K562 (cell line): ENCODE measurements around the gene PEX11B. TPM values are rescaled to one million over a fixed set of nuclear protein-coding genes. Genes with fewer than 3 reads are reported as not detected.
"Not testable (repeated sequence)": the region's sequence is repeated elsewhere in the genome, so short reads cannot be mapped to it uniquely, and the experiment has no call there.

ENCODE experiments used
- CBFB ChIP-seq: sonication (generic); formaldehyde crosslinking; IDR thresholded peaks from 2 replicates; pipeline ENCODE4 v1.4.0; 2020; ENCODE audit warnings: mild to moderate bottlenecking, missing genetic modification reagents
- CREM ChIP-seq: IDR thresholded peaks from 2 replicates; pipeline ENCODE4 v1.6.1; 2014; ENCODE audit warnings: antibody characterized with exemption, low read depth
- GABPB1 ChIP-seq: sonication (generic); formaldehyde crosslinking; IDR thresholded peaks from 2 replicates; pipeline ENCODE4 v1.8.0; 2022; ENCODE audit warnings: mild to moderate bottlenecking, missing genetic modification reagents
- HDAC3 ChIP-seq: fragments of 450-650 bp; IDR thresholded peaks from 2 replicates; pipeline ENCODE4 v1.6.1; 2018; ENCODE audit warnings: borderline replicate concordance, mild to moderate bottlenecking, moderate library complexity; ENCODE audit not compliant: partially characterized antibody
- KLF16 ChIP-seq: IDR thresholded peaks from 2 replicates; pipeline ENCODE4 v1.6.1; 2016; ENCODE audit warnings: antibody characterized with exemption
- NFIC ChIP-seq: fragments of 450-650 bp; IDR thresholded peaks from 2 replicates; pipeline ENCODE4 v1.6.1; 2017; ENCODE audit warnings: mild to moderate bottlenecking, inconsistent platforms
- RAD21 ChIP-seq, 2 experiments: fragments of 250-450 bp in 1 of 2; fragments of 450-650 bp in 1 of 2; sonication (Bioruptor Pico) in 1 of 2; formaldehyde crosslinking in 1 of 2; IDR thresholded peaks in 1 of 2; conservative IDR thresholded peaks in 1 of 2; 2 replicates each; pipeline versions ENCODE4 v1.4.0 to v1.8.0; 2020 to 2022; ENCODE audit warnings: mild to moderate bottlenecking in 2 of 2, moderate library complexity in 1 of 2
- RNF2 ChIP-seq: sonication (generic); IDR thresholded peaks from 2 replicates; pipeline ENCODE4 v1.6.1; 2016
- RUNX1 ChIP-seq: sonication (generic); IDR thresholded peaks from 2 replicates; pipeline ENCODE4 v1.6.1; 2016; ENCODE audit warnings: antibody characterized with exemption, low read depth
- SOX6 ChIP-seq: fragments of 450-650 bp; IDR thresholded peaks from 2 replicates; pipeline ENCODE4 v1.6.1; 2014; ENCODE audit warnings: mild to moderate bottlenecking
- TAL1 ChIP-seq: fragments of 450-650 bp; IDR thresholded peaks from 2 replicates; pipeline ENCODE4 v1.6.1; 2016; ENCODE audit warnings: mild to moderate bottlenecking
- ZEB2 ChIP-seq: fragments of 450-650 bp; IDR thresholded peaks from 2 replicates; pipeline ENCODE4 v1.6.1; 2016
- ZNF584 ChIP-seq: fragments of 200-800 bp; sonication (Bioruptor generic); IDR thresholded peaks from 2 replicates; pipeline ENCODE4 v1.6.1; 2016; ENCODE audit warnings: low read depth, mild to moderate bottlenecking, missing genetic modification characterization, missing compliant biosample characterization
- polyA plus RNA-seq, 8 experiments: library from polyadenylated mRNA; depleted of rRNA in 4 of 8; stranded (reverse) in 5 of 8; unstranded in 3 of 8; fragments of >200 nt; fragmentation: Nextera tagmentation in 2 of 8; fragmentation: Illumina TruSeq in 1 of 8; extraction: Ambion mirVana in 2 of 8; extraction: Trizol in 1 of 8; gene quantifications; 2 replicates each; pipeline versions ENCODE4 v1.2.1 to v1.2.3, GENCODE V29; 2011 to 2014; ENCODE audit warnings: inconsistent platforms in 1 of 8, missing spikeins in 1 of 8
- total RNA-seq, 7 experiments: library from RNA; depleted of rRNA in 6 of 7; stranded (reverse); fragments of >200 nt in 6 of 7; fragmentation: Illumina TruSeq in 2 of 7; extraction: Trizol in 2 of 7; gene quantifications; 2 replicates each; pipeline versions ENCODE4 v1.2.1 to v1.2.3, GENCODE V29; 2011 to 2021; ENCODE audit warnings: low replicate concordance in 1 of 7
- TF ChIP-seq, protein P1 (sequence below), 2 experiments: IDR thresholded peaks in 1 of 2; conservative IDR thresholded peaks in 1 of 2; 2 replicates each; pipeline ENCODE4 v1.6.1; 2016; ENCODE audit warnings: low read depth in 2 of 2, mild to moderate bottlenecking in 1 of 2, missing compliant biosample characterization in 1 of 2, missing genetic modification characterization in 1 of 2, moderate library complexity in 1 of 2
- TF ChIP-seq, protein P2 (sequence below): sonication (generic); IDR thresholded peaks from 2 replicates; pipeline ENCODE4 v1.6.1; 2016
- TF ChIP-seq, protein P3 (sequence below), 2 experiments: fragments of 450-650 bp; IDR thresholded peaks; 2 replicates each; pipeline ENCODE4 v1.6.1; 2018; ENCODE audit warnings: mild to moderate bottlenecking in 2 of 2, low read depth in 1 of 2; ENCODE audit not compliant: partially characterized antibody in 2 of 2
- TF ChIP-seq, protein P4 (sequence below), 2 experiments: fragments of 200-800 bp in 1 of 2; sonication (Bioruptor generic) in 1 of 2; sonication (generic) in 1 of 2; formaldehyde crosslinking in 1 of 2; IDR thresholded peaks in 1 of 2; conservative IDR thresholded peaks in 1 of 2; 2 replicates each; pipeline versions ENCODE4 v1.5.0 to v1.6.1; 2016 to 2020; ENCODE audit warnings: missing compliant biosample characterization in 1 of 2, missing genetic modification characterization in 1 of 2, missing genetic modification reagents in 1 of 2

Gene PEX11B
- total and polyA plus RNA-seq, 9 of the 15 experiments (the other 6 are each of a cell fraction or from before 2014, with no cell fraction given), result 13.2 to 60.0 (median 21.7) TPM

DNA sequence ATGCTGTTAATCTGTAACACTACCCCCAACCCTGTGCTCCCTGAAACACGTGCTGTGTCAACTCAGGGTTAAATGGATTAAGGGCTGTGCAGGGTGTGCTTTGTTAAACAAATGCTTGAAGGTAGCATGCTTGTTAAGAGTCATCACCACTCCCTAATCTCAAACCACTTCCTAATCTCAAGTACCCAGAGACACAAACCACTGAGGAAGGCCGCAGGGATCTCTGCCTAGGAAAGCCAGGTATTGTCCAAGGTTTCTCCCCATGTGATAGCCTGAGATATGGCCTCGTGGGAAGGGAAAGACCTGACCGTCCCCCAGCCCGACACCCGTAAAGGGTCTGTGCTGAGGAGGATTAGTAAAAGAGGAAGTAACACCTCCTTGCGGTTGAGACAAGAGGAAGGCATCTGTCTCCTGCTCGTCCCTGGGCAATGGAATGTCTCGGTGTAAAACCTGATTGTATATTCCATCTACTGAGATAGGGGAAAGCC lies 14.0 kb upstream of the PEX11B start (continued):
- TF ChIP-seq, protein P1, sequence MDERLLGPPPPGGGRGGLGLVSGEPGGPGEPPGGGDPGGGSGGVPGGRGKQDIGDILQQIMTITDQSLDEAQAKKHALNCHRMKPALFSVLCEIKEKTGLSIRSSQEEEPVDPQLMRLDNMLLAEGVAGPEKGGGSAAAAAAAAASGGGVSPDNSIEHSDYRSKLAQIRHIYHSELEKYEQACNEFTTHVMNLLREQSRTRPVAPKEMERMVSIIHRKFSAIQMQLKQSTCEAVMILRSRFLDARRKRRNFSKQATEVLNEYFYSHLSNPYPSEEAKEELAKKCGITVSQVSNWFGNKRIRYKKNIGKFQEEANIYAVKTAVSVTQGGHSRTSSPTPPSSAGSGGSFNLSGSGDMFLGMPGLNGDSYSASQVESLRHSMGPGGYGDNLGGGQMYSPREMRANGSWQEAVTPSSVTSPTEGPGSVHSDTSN (CRISPR knock-in tag; IDR thresholded peaks at IDR 0.05; ENCODE audit: low read depth), result not testable (repeated sequence)
- TF ChIP-seq, protein P1 (tag; conservative IDR thresholded peaks at IDR 0.05; ENCODE audit: low read depth), result peak; percentile 56
- TF ChIP-seq GABPB1 (CRISPR knock-in tag) (peak; percentile 65; the same call in 1 of the 2 replicates), TAL1 (peak; percentile 96), ZEB2 (peak; percentile 99), RUNX1 (peak; percentile 82; the same call in 1 of the 2 replicates), CREM (peak; percentile 25; the same call in 1 of the 2 replicates), ZNF584 (CRISPR knock-in tag) (peak; percentile 75; the same call in 1 of the 2 replicates), NFIC (peak; percentile 84), CBFB (CRISPR knock-in tag) (peak; percentile 82), SOX6 (peak; percentile 99), HDAC3 (peak; percentile 93), KLF16 (peak; percentile 93), RAD21 (CRISPR knock-in tag; conservative IDR thresholded peaks at IDR 0.05 in 1 of 2, IDR thresholded peaks at IDR 0.05 in 1 of 2) (peak in 1 of 2 experiments; percentile 13; a peak in 1 of 4 replicates), RNF2 (peak; percentile 87)
- TF ChIP-seq, protein P2, sequence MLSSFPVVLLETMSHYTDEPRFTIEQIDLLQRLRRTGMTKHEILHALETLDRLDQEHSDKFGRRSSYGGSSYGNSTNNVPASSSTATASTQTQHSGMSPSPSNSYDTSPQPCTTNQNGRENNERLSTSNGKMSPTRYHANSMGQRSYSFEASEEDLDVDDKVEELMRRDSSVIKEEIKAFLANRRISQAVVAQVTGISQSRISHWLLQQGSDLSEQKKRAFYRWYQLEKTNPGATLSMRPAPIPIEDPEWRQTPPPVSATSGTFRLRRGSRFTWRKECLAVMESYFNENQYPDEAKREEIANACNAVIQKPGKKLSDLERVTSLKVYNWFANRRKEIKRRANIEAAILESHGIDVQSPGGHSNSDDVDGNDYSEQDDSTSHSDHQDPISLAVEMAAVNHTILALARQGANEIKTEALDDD, result peak; percentile 95
- TF ChIP-seq, protein P3, sequence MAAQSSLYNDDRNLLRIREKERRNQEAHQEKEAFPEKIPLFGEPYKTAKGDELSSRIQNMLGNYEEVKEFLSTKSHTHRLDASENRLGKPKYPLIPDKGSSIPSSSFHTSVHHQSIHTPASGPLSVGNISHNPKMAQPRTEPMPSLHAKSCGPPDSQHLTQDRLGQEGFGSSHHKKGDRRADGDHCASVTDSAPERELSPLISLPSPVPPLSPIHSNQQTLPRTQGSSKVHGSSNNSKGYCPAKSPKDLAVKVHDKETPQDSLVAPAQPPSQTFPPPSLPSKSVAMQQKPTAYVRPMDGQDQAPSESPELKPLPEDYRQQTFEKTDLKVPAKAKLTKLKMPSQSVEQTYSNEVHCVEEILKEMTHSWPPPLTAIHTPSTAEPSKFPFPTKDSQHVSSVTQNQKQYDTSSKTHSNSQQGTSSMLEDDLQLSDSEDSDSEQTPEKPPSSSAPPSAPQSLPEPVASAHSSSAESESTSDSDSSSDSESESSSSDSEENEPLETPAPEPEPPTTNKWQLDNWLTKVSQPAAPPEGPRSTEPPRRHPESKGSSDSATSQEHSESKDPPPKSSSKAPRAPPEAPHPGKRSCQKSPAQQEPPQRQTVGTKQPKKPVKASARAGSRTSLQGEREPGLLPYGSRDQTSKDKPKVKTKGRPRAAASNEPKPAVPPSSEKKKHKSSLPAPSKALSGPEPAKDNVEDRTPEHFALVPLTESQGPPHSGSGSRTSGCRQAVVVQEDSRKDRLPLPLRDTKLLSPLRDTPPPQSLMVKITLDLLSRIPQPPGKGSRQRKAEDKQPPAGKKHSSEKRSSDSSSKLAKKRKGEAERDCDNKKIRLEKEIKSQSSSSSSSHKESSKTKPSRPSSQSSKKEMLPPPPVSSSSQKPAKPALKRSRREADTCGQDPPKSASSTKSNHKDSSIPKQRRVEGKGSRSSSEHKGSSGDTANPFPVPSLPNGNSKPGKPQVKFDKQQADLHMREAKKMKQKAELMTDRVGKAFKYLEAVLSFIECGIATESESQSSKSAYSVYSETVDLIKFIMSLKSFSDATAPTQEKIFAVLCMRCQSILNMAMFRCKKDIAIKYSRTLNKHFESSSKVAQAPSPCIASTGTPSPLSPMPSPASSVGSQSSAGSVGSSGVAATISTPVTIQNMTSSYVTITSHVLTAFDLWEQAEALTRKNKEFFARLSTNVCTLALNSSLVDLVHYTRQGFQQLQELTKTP (IDR thresholded peaks at IDR 0.05; ENCODE audit: low read depth in 1 of 2, partially characterized antibody in 2 of 2), result peak in 1 of 2 experiments; percentile 88
- TF ChIP-seq, protein P4, sequence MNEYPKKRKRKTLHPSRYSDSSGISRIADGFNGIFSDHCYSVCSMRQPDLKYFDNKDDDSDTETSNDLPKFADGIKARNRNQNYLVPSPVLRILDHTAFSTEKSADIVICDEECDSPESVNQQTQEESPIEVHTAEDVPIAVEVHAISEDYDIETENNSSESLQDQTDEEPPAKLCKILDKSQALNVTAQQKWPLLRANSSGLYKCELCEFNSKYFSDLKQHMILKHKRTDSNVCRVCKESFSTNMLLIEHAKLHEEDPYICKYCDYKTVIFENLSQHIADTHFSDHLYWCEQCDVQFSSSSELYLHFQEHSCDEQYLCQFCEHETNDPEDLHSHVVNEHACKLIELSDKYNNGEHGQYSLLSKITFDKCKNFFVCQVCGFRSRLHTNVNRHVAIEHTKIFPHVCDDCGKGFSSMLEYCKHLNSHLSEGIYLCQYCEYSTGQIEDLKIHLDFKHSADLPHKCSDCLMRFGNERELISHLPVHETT (CRISPR knock-in tag; conservative IDR thresholded peaks at IDR 0.05 in 1 of 2, IDR thresholded peaks at IDR 0.05 in 1 of 2), result peak in 1 of 2 experiments; percentile 55; a peak in 1 of 4 replicates
